ENCODE data around the gene CYFIP1.
A peak's percentile ranks its signal among the peaks of the same experiment; 100 is the strongest.

The CYFIP1 gene

GRCh38 chr15:22855791-22856190, 124.4 kb downstream of the CYFIP1 start:
- Mint-ChIP-seq H3K9me3 (no peaks in the 10 kb centered on the region), H3K4me3 (no peak overlapping the region), H3K36me3 (ENCODE audit: low read depth) (peaks cover 50% of the 10 kb centered on the region), H3K4me1 (no peaks in the 10 kb centered on the region), H3K27me3 (ENCODE audit: low read depth) (no peaks in the 10 kb centered on the region), H3K27ac (no peak overlapping the region)
- TF ChIP-seq CTCF (IDR thresholded peaks at IDR 0.05; ENCODE audit: unreplicated experiment in 3 of 3), result no peak

- no peaks in the 10 kb centered on the region for H3K27me3 Mint-ChIP-seq (ENCODE audit: low read depth)
- H3K27ac Mint-ChIP-seq, result no peak overlapping the region
- H3K9me3 Mint-ChIP-seq, result no peaks in the 10 kb centered on the region
- peaks cover 46% of the 10 kb centered on the region for H3K36me3 Mint-ChIP-seq (ENCODE audit: low read depth)
- H3K4me1 Mint-ChIP-seq, result no peaks in the 10 kb centered on the region
- TF ChIP-seq CTCF (IDR thresholded peaks at IDR 0.05; ENCODE audit: unreplicated experiment in 3 of 3), result no peak
- no peak overlapping the region for H3K4me3 Mint-ChIP-seq
Measured at GRCh38 chr15:22851513-22851912, 128.7 kb downstream of the CYFIP1 start.

- no peak overlapping the region for H3K4me3 Mint-ChIP-seq
- H3K27ac Mint-ChIP-seq, result no peak overlapping the region
- peaks cover 46% of the 10 kb centered on the region for H3K36me3 Mint-ChIP-seq (ENCODE audit: low read depth)
- TF ChIP-seq CTCF (IDR thresholded peaks at IDR 0.05; ENCODE audit: unreplicated experiment in 3 of 3), result no peak
- peaks cover 13% of the 10 kb centered on the region for H3K4me1 Mint-ChIP-seq
- no peaks in the 10 kb centered on the region for H3K27me3 Mint-ChIP-seq (ENCODE audit: low read depth)
- no peaks in the 10 kb centered on the region for H3K9me3 Mint-ChIP-seq
Measured at GRCh38 chr15:22850055-22850454, 130.1 kb downstream of the CYFIP1 start.

GRCh38 chr15:22846073-22846472, 134.1 kb downstream of the CYFIP1 start:
- H3K36me3 Mint-ChIP-seq (ENCODE audit: low read depth), result peaks cover 51% of the 10 kb centered on the region
- H3K27ac Mint-ChIP-seq, result peak overlapping the region in 2 of 3 experiments; percentile 73 to 89
- H3K4me3 Mint-ChIP-seq, result no peak overlapping the region
- peaks cover 30% of the 10 kb centered on the region for H3K4me1 Mint-ChIP-seq
- H3K9me3 Mint-ChIP-seq, result no peaks in the 10 kb centered on the region
- TF ChIP-seq CTCF (IDR thresholded peaks at IDR 0.05; ENCODE audit: unreplicated experiment in 3 of 3), result no peak
- H3K27me3 Mint-ChIP-seq (ENCODE audit: low read depth), result no peaks in the 10 kb centered on the region

GRCh38 chr15:22845289-22845900, 134.8 kb downstream of the CYFIP1 start:
- TF ChIP-seq CTCF (IDR thresholded peaks at IDR 0.05; ENCODE audit: unreplicated experiment in 3 of 3), result no peak
- H3K27ac Mint-ChIP-seq, result peak overlapping the region; percentile 68 to 89 (median 73)
- peaks cover 37% of the 10 kb centered on the region for H3K4me1 Mint-ChIP-seq
- H3K4me3 Mint-ChIP-seq, result peak overlapping the region in 2 of 3 experiments; percentile 21 to 22
- no peaks in the 10 kb centered on the region for H3K9me3 Mint-ChIP-seq
- H3K27me3 Mint-ChIP-seq (ENCODE audit: low read depth), result no peaks in the 10 kb centered on the region
- H3K36me3 Mint-ChIP-seq (ENCODE audit: low read depth), result peaks cover 51% of the 10 kb centered on the region

Data from nephron (organoid).